GM19035 (cell line): ENCODE measurements around the gene ADCYAP1.

ENCODE experiments used
- ATAC-seq: cut with Tn5 transposase; IDR thresholded peaks from one replicate; pipeline ENCODE4 v1.9.1; 2021; ENCODE audit not compliant: unreplicated experiment

The ADCYAP1 gene

GRCh38 chr18:908758-909724 lies 4.4 kb downstream of the ADCYAP1 start:
- ATAC-seq = no peak

- no peak for ATAC-seq
Measured at GRCh38 chr18:910247-910646, 5.6 kb downstream of the ADCYAP1 start.

- ATAC-seq = no peak
Measured at GRCh38 chr18:911025-911424, 6.4 kb downstream of the ADCYAP1 start.

GRCh38 chr18:911486-911885 lies 6.8 kb downstream of the ADCYAP1 start:
- no peak for ATAC-seq

GRCh38 chr18:916562-916961 lies 11.9 kb downstream of the ADCYAP1 start:
- ATAC-seq = no peak

GRCh38 chr18:919078-919477 lies 14.4 kb downstream of the ADCYAP1 start:
- no peak for ATAC-seq

GRCh38 chr18:923144-923866 lies 18.6 kb downstream of the ADCYAP1 start:
- ATAC-seq = no peak

- ATAC-seq = no peak
Measured at GRCh38 chr18:924987-925386, 20.3 kb downstream of the ADCYAP1 start.

- no peak for ATAC-seq
Measured at GRCh38 chr18:926946-927345, 22.3 kb downstream of the ADCYAP1 start.

- no peak for ATAC-seq
Measured at GRCh38 chr18:933082-933481, 28.4 kb downstream of the ADCYAP1 start.

GRCh38 chr18:934518-935133 lies 30.0 kb downstream of the ADCYAP1 start:
- ATAC-seq = no peak

- ATAC-seq = no peak
Measured at GRCh38 chr18:936941-937340, 32.3 kb downstream of the ADCYAP1 start.

- no peak for ATAC-seq
Measured at GRCh38 chr18:939166-939565, 34.5 kb downstream of the ADCYAP1 start.

GRCh38 chr18:939958-940357 lies 35.3 kb downstream of the ADCYAP1 start:
- ATAC-seq = no peak

- ATAC-seq = no peak
Measured at GRCh38 chr18:941331-941730, 36.7 kb downstream of the ADCYAP1 start.

- no peak for ATAC-seq
Measured at GRCh38 chr18:944440-944839, 39.8 kb downstream of the ADCYAP1 start.

GRCh38 chr18:949724-950631 lies 45.3 kb downstream of the ADCYAP1 start:
- no peak for ATAC-seq

- ATAC-seq = no peak
Measured at GRCh38 chr18:950882-951495, 46.3 kb downstream of the ADCYAP1 start.

GRCh38 chr18:955384-956066 lies 50.9 kb downstream of the ADCYAP1 start:
- ATAC-seq = no peak

- no peak for ATAC-seq
Measured at GRCh38 chr18:957829-958228, 53.2 kb downstream of the ADCYAP1 start.
